ENCODE data around the gene MAGI1. TPM values are rescaled to one million over a fixed set of nuclear protein-coding genes. Genes with fewer than 3 reads are reported as not detected.

MAGI1 gene
- polyA plus RNA-seq, 1 experiment, result 14.2 TPM

DNA sequence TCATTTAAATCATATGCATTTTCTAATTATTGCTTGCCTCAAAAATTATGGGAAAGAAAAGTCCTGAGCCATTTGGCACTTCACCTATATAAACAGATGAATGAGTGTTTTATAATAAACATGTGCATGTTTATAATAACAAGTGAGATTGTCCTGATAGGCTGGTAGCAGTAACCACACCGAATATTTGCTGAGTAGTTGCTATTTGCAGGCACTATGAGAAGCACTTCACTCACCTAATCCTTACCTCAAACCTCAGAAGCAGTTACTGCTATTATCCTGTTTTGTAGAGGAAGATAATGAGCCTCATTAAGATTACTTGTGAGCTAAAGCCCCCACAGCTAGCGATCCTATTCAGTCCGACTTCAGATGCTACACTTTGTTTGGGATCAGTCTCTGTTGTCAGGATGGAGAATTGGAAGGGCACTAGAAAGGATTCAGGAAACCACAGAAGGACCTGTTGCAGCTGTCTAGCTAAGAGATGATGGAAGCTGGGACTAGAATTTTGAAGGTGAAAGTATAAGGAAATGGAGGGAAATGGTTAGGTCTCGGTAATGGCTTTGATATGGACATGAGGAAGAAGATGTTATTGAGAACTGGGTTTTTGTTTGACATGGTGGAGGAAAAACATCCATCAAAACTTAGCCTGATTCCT is 28.4 kb upstream of the MAGI1 start:
- ChIA-PET CTCF (interaction anchor here (0.6 kb wide), 1 partner anchor 64 kb away, joined by 3 read pairs; no protein-coding TSS in a partner anchor), POLR2A (no interaction called here)
- no peak for DNase-seq (ENCODE audit: low read depth, low spot score)
- Histone ChIP-seq H3K27me3 (ENCODE audit: control insufficient read depth, insufficient read depth, low read length) (no peaks in the 10 kb centered on the region), H3K27ac (ENCODE audit: low read depth, low read length) (no peak overlapping the region), H3K4me3 (ENCODE audit: low read depth, low read length) (no peak overlapping the region), H3K9me3 (ENCODE audit: control insufficient read depth, insufficient read depth, low read length) (peaks cover 4% of the 10 kb centered on the region; the same call in 1 of the 2 replicates)
- TF ChIP-seq, protein P1, sequence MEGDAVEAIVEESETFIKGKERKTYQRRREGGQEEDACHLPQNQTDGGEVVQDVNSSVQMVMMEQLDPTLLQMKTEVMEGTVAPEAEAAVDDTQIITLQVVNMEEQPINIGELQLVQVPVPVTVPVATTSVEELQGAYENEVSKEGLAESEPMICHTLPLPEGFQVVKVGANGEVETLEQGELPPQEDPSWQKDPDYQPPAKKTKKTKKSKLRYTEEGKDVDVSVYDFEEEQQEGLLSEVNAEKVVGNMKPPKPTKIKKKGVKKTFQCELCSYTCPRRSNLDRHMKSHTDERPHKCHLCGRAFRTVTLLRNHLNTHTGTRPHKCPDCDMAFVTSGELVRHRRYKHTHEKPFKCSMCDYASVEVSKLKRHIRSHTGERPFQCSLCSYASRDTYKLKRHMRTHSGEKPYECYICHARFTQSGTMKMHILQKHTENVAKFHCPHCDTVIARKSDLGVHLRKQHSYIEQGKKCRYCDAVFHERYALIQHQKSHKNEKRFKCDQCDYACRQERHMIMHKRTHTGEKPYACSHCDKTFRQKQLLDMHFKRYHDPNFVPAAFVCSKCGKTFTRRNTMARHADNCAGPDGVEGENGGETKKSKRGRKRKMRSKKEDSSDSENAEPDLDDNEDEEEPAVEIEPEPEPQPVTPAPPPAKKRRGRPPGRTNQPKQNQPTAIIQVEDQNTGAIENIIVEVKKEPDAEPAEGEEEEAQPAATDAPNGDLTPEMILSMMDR (IDR thresholded peaks at IDR 0.05; ENCODE audit: low read depth, low read length), result no peak

DNA sequence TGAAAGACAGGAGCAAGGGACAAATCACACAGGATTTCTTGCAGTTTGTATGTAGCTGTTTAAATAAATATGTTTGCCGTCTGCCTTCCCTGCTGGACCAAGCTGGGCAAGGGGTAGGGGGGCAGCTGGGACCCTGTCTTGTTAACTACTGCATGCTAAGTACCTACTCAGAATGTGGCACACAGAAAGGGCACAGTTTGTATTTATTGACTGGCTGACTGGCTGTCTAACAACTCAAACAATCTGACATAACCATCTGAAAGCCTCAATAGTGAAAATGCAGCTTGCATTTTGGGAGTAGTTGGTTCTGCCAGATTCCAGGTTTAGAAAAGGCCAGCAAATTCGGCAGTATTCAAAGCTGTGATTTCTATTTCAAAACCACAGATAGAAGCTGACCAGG is 16.6 kb upstream of the MAGI1 start:
- CTCF ChIA-PET, result no interaction called here
- POLR2A ChIA-PET, result no interaction called here
- Histone ChIP-seq H3K4me3 (ENCODE audit: low read depth, low read length) (no peak overlapping the region), H3K9me3 (ENCODE audit: control insufficient read depth, insufficient read depth, low read length) (no peaks in the 10 kb centered on the region), H3K27ac (ENCODE audit: low read depth, low read length) (no peak overlapping the region), H3K27me3 (ENCODE audit: control insufficient read depth, insufficient read depth, low read length) (no peaks in the 10 kb centered on the region)
- DNase-seq (ENCODE audit: low read depth, low spot score), result no peak
- TF ChIP-seq, protein P1 (IDR thresholded peaks at IDR 0.05; ENCODE audit: low read depth, low read length), result no peak

GRCh38 chr3:66053550-66054094 is 14.9 kb upstream of the MAGI1 start:
- ChIA-PET POLR2A (no interaction called here), CTCF (interaction anchor here (1.1 kb wide), 1 partner anchor 85 kb away, joined by 3 read pairs; no protein-coding TSS in a partner anchor)
- DNase-seq (ENCODE audit: low read depth, low spot score), result no peak

GRCh38 chr3:66052721-66053549 is 14.2 kb upstream of the MAGI1 start:
- ChIA-PET CTCF (interaction anchor here (1.1 kb wide), 1 partner anchor 86 kb away, joined by 3 read pairs; no protein-coding TSS in a partner anchor), POLR2A (no interaction called here)
- Histone ChIP-seq H3K27me3 (ENCODE audit: control insufficient read depth, insufficient read depth, low read length) (no peaks in the 10 kb centered on the region), H3K27ac (ENCODE audit: low read depth, low read length) (no peak overlapping the region), H3K4me3 (ENCODE audit: low read depth, low read length) (no peak overlapping the region), H3K9me3 (ENCODE audit: control insufficient read depth, insufficient read depth, low read length) (no peaks in the 10 kb centered on the region)
- TF ChIP-seq, protein P1 (IDR thresholded peaks at IDR 0.05; ENCODE audit: low read depth, low read length), result no peak
- no peak for DNase-seq (ENCODE audit: low read depth, low spot score)

More at GRCh38 chr3:66053550-66054094, 14.9 kb upstream of the MAGI1 start:
- no peaks in the 10 kb centered on the region for H3K9me3 ChIP-seq (ENCODE audit: control insufficient read depth, insufficient read depth, low read length)
- no peak overlapping the region for H3K4me3 ChIP-seq (ENCODE audit: low read depth, low read length)
- TF ChIP-seq, protein P1 (IDR thresholded peaks at IDR 0.05; ENCODE audit: low read depth, low read length), result no peak
- no peak overlapping the region for H3K27ac ChIP-seq (ENCODE audit: low read depth, low read length)
- no peaks in the 10 kb centered on the region for H3K27me3 ChIP-seq (ENCODE audit: control insufficient read depth, insufficient read depth, low read length)

DNA sequence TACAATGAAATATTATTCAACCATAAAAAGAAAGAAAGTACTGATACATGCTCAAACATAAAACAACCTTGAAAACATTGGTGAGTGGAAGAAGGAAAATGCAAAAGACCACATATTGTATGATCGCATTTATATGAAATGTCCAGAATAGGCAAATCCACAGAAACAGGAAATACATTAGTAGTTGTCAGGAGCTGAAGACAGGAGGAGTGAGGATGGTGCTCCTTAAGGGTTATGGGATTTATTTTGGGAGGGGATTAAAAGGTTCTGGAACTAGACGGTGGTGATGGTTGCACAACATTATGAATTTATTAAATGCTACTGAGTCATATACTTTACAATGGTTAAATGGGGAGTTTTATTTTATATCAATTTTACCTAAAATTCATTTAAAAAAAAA is 12.1 kb upstream of the MAGI1 start:
- H3K27ac ChIP-seq (ENCODE audit: low read depth, low read length), result no peak overlapping the region
- POLR2A ChIA-PET, result no interaction called here
- no peaks in the 10 kb centered on the region for H3K27me3 ChIP-seq (ENCODE audit: control insufficient read depth, insufficient read depth, low read length)
- CTCF ChIA-PET, result no interaction called here
- no peaks in the 10 kb centered on the region for H3K9me3 ChIP-seq (ENCODE audit: control insufficient read depth, insufficient read depth, low read length)
- no peak overlapping the region for H3K4me3 ChIP-seq (ENCODE audit: low read depth, low read length)
- TF ChIP-seq, protein P1 (IDR thresholded peaks at IDR 0.05; ENCODE audit: low read depth, low read length), result no peak
- DNase-seq (ENCODE audit: low read depth, low spot score), result no peak
